OCI-M1 (cell line): ENCODE results near the gene GNG8.

Experiments
- DNase-seq: peaks from one replicate; lab custom pipeline; 2025; lab: John Stamatoyannopoulos, UW

Gene GNG8

GRCh38 chr19:46646402-46646801, 10.4 kb upstream of the GNG8 start:
- no peak for DNase-seq

DNA sequence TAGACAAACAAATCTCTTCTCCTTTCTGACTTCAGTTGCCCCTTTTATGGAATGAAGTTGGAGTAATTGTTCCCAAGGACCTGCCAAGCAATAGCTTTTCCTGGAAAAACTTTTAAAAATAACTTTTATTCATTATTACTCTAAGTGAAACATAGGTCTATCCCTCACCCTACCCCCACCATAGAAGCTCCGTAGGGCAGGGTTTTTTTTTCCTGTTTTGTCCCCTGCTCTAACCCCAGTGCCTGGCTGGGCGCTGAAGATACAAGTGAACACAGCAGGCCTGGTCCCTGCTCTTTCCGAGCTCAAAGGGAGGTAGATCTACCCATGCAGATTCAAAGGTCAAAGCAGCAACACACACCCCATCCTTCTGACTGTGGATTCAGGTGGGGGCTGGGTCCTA, 8.7 kb upstream of the GNG8 start:
- no peak for DNase-seq

GRCh38 chr19:46640656-46641055, 4.7 kb upstream of the GNG8 start:
- no peak for DNase-seq

DNA sequence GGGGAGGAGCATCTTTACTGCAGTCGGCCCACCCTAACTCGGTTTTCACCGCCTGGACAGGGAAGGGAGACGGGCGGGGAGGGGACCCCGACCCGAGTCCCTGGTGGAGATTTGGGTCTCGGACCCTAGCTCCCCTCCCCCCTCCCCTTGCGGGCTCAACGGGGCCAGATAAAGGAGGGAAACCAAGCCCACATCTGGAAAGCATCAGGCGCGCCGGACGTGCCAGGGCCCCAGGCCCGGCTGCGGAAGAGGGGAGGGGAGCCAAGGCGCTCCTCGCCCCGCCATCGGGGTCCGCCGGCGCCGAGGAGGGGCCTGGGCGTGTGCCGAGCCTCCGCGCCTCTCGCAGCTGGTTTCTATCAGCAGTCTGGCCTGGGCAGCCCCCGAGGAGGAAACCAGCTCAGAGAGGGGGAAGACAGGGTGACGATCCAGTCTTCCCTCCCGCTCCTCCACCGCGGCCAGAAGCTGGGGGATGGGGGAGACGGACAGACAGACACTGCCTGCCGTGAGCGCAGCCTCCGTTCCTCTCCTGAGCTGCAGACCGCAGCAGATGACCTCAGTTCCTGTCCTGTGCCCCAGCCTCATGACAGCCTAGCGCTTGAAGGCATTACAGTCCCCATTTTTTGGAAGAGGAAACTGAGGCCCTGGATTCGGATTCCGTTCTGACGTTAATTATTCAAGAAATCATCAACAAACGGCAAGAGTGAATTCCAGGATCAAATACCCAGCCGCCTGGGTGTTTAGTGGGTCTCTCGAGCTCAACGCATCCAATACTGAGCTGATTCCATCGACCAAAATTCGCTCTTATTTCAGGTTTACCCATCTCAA, 3.6 kb upstream of the GNG8 start:
- peak; percentile 69 for DNase-seq

- no peak for DNase-seq
Measured at GRCh38 chr19:46637224-46637623, 1.2 kb upstream of the GNG8 start.

DNA sequence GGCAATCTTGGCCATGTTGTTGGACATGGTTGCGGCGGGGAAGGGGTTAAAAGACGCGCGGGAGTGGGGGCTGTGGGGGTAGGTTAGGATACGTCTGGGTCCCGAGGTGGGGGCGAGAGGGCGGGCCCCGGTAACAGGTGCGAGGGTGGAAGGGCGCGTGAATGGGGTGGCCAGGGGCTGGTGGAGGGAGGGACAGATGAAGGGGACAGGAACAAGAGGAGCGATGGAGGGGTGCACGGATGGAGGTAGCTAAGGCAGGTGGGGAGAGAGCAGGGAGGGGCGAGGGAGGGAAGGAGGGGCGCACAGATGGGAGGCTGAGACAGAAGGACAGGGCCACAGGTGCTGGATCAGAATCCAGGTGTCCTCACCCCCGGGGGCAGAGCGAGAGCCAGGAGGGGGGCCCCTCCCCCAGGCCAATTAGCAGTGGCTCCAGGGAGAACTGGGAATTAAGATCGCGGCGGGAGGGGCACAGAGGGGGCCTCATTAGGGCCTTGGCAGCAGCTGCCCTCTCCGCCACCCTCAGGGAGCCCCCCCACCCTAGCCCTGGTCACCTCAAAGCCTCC, 1.3 kb downstream of the GNG8 start:
- no peak for DNase-seq

- DNase-seq: peak; percentile 93
Measured at GRCh38 chr19:46634045-46634655, 1.9 kb downstream of the GNG8 start.

DNA sequence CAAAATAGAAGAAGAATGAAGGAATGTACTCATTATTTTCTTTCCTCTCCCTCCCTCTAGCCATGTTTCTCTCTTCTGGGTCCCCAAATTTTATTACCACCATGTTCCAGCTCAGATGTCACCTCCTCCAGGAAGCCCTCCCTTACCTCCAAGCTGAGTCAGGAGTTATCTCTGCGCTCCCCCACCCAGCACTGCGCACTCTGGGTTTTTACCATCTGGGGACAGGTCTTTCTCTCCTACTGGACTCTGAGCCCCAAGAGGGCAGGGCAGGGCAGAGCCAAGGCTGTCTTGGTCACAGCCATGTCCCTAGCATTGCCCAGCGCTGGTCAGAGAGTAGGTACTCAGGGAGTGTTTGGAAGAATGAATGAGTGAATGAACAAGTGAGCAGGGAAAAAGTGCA, 2.9 kb downstream of the GNG8 start:
- DNase-seq: no peak

DNA sequence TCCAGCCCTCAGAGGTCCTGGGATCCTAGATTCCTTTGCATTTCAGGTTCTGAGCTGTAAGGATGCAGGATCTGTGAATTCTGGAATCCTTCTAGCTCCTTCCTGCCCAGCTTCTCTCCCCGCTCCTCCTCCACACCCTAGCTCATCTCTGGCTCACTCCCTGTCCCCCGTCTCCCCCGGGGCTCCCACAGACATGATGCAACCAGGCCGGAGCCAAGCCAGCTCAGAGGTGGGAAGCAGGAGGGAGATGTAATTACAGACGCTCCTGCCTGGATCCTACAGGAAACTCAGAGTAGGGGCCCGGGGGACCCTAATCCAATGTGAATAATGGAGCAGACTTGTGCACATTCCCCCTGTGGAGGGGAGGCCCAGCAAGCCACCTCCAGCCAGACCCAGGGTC, 4.5 kb downstream of the GNG8 start:
- no peak for DNase-seq

GRCh38 chr19:46630586-46631205, 5.3 kb downstream of the GNG8 start:
- DNase-seq: no peak

DNA sequence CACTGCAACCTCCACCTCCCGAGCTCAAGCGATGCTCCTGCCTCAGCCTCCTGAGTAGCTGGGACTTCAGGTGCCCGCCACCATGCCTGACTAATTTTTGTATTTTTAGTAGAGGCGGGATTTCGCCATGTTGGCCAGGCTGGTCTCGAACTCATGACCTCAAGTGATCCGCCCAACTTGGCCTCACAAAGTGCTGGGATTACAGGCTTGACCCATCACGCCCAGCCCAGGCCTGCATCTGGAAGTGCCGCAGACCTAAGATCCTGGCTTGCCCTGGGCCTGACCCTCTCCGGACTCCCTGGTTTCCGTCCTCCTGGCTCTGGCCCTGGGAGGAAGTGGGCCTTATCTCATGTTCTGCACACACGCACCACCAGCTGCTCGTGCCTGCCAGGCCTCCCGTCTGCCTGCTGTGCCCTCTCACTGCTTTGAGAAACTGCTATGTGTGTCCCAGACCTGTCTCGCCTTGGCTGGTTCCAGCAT, 6.4 kb downstream of the GNG8 start:
- DNase-seq: peak; percentile 95

DNA sequence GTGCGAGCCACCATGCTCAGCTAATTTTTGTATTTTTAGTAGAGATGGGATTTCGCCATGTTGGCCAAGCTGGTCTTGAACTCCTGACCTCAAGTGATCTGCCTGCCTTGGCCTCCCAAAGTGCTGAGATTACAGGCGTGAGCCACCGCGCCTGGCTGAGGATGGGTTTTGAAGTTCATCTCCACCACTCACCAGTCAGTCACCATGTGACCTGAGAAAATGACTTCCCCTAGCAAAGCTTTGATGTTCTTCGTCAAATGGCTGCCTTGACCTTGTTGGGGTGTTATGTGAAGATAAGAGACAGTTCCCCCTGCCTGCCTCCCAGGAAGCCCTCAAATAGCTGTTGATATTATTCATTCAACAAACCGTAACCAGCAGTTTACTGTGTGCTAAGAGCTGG, 7.0 kb downstream of the GNG8 start:
- peak; percentile 63 for DNase-seq

DNA sequence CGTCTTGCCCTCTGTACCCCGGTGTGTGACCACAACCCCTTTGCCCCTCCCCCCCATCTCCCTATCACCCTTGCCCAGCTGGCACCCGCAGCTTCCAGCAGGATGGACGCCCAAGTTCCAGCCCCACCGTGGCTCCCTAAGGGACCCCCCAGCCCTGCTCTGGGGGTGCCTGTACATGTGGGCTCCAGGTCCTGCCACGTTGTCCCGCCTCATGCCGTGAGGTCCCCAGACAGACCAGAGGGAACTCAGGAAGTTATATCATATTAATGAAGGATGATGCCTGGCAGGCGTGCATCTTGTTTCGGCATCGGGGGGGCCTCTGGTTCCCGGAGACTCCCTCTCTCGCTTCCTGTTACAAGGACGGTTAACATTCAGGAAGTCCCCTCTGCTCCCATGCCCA, 9.6 kb downstream of the GNG8 start:
- no peak for DNase-seq

GRCh38 chr19:46625731-46626130, 10.3 kb downstream of the GNG8 start:
- DNase-seq: no peak

DNA sequence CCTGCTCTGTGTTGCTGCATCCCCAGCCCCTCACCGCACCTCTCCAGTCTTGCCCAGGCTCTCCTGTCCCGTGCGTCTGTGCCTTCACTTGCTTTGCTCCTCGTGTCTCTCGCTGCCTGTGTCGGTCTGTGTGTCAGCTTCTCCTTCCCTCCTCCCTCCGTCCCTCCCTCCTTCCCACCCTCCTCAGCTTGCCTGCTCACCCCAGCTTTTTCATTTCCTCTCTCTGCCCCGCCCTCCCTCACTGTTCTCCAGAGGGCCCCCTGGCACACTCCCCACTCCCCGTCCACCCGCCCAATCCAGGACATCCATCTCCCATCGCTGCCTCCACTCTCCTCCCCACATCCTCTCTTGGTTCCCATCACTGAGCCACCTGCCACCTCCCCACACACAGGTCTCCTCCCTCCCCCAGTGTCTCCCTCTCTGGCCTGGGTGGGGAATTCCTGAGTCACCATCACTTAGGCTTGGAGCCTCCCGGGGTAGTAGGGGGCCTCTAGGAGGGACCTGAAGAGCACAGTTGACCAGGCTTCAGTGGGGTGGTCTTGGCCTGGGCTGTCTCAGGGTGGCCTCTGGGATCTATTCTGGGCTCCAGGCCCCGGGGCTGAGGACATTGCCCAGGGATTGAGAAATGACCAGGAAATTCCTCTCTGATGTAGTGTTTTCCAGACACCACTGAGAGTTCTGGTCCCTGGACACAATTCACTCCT, 10.9 kb downstream of the GNG8 start, which contains the start of gene PTGIR:
Gene PTGIR, minus strand, starts transcription at position 132 of the 704 bp plus-strand sequence. CDS start 864 bp downstream, outside the sequence.
- no peak for DNase-seq

DNA sequence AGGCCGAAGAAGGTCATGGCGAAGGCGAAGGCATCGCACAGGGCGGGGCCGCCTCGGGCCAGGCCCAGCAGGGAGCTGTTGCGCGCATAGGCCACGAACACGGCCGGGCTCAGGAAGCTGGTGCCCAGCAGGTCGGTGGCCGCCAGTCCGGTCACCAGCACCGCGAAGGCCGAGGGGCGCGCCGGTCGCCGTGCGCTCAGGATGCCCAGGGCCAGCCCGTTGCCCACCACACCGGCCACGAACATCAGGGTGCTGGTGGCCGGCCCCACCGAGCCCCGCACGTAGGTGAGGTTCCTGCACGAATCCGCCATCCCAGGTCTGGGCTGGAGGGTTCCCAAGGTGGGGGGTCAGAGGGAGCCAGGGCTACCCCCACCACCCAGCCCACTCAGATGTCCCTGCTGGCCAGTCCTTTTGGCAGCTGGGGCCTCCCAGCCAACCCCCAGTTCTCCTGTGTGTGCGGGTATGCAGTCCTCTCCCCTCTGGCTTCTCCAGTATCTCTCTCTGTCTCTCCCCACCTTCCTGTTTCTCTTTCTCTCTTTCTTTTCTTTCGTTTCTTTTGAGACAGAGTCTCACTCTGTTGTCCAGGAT, 12.0 kb downstream of the GNG8 start:
- no peak for DNase-seq

GRCh38 chr19:46622118-46622446, 13.9 kb downstream of the GNG8 start:
- no peak for DNase-seq

DNA sequence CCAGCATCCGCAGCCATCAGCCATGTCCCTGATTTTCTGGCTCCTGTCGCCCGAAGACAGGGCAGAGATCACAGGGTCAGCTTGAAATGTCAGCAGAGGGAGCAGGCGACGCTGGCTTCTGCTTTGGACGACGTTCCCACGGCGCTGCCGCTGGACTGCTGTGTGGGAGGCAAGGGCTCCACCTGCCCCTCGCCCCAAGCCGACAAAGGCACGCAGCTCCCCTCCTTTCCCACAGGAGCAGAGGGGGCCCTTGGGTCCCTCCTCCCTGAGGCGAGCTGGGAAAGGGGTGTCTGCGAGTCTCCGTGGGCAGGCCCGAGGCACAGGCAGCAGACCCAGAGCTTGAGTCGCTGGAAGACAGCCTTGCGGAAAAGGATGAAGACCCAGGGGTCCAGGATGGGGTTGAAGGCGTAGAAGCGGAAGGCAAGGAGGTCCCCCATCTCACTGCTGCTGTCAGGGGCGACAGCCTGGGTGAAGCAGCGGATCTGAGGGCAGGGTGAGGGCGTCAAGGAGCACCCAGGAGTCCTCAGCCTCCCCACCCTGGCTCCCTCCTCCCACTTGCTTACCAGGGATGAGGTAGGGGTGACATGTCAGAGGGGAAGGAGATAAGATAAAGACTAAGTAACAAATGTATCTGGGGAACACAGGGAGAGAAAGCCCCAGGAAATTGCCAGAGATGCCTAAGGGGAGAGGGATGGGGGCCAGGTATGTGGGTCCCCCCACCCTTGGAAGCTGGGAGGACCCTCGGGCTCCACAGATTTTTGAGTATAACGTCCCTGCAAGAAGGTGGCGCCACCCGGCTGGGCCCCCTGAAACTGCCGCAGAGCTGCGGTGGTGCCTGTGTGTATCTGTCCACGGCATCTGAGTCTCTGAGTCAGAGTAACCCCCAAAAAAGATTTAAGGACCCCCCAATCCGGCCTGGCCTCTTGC, 14.5 kb downstream of the GNG8 start:
- DNase-seq: no peak

- DNase-seq: no peak
Measured at GRCh38 chr19:46620716-46621115, 15.3 kb downstream of the GNG8 start.

GRCh38 chr19:46620267-46620666, 15.7 kb downstream of the GNG8 start:
- DNase-seq: no peak
